Measurements from ENCODE around the gene WWOX. TPM values are rescaled to one million over a fixed set of nuclear protein-coding genes. Genes with fewer than 3 reads are reported as not detected.

Gene WWOX
- total and polyA plus RNA-seq, 2 of the 13 experiments (the other 11 are each of a cell fraction or from before 2014, with no cell fraction given) = 9.1 to 37.4 TPM

DNA sequence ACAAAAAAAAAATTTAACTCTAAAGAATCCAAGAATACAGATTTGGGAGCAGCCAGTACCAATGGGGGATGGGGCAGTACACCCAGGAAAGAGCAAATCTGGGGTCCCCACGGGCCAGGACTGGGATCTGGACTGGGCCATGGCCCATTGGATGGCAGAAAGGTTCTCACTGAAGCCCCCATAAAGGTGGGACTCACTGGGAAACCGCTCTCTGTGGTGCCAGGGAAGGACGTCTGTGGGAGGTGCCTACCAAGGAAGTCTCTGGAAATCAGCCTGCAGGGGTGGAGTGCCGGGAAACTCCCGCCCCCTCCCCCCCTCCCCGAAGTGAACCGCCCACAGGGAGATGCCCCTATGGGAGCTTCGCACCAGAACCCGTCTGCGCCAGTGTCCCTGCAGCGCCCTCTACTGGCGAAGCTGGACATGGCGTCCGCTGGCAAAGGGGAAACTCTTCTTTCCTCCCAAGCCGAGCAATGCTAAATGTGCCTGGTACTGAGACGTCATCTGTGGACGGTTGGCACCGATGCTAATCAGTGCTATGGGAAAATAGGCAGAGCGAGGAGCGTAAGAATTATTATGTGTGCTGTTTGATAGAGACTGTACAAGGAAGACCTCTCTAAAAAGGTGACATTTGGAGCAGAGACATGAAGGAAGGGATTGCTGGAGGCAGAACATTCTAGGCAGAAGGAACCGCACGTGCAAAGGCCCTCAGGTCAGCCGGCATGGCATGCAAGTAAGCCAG, 671.1 kb downstream of the WWOX start (continued):
- TF ChIP-seq, protein P1, sequence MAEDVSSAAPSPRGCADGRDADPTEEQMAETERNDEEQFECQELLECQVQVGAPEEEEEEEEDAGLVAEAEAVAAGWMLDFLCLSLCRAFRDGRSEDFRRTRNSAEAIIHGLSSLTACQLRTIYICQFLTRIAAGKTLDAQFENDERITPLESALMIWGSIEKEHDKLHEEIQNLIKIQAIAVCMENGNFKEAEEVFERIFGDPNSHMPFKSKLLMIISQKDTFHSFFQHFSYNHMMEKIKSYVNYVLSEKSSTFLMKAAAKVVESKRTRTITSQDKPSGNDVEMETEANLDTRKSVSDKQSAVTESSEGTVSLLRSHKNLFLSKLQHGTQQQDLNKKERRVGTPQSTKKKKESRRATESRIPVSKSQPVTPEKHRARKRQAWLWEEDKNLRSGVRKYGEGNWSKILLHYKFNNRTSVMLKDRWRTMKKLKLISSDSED (CRISPR knock-in tag; IDR thresholded peaks at IDR 0.05) = no peak
- no peak for TF ChIP-seq AKAP8 (CRISPR knock-in tag; IDR thresholded peaks at IDR 0.05)
- no peak for TF ChIP-seq GRHL1 (CRISPR knock-in tag; conservative IDR thresholded peaks at IDR 0.05)
- TF ChIP-seq, protein P2, sequence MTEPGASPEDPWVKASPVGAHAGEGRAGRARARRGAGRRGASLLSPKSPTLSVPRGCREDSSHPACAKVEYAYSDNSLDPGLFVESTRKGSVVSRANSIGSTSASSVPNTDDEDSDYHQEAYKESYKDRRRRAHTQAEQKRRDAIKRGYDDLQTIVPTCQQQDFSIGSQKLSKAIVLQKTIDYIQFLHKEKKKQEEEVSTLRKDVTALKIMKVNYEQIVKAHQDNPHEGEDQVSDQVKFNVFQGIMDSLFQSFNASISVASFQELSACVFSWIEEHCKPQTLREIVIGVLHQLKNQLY (CRISPR knock-in tag; IDR thresholded peaks at IDR 0.05) = no peak
- TF ChIP-seq REL (CRISPR knock-in tag; conservative IDR thresholded peaks at IDR 0.05) = no peak
- no peak for TF ChIP-seq ZFP36 (IDR thresholded peaks at IDR 0.05; ENCODE audit: borderline replicate concordance, low read depth, low read length, partially characterized antibody)
- no peak for TF ChIP-seq MTA3 (CRISPR knock-in tag; IDR thresholded peaks at IDR 0.05)
- 0 out of 2 replicates have a peak, but pooled peaks have one; percentile 48 for TF ChIP-seq ZNF567 (CRISPR knock-in tag; IDR thresholded peaks at IDR 0.05; ENCODE audit: borderline replicate concordance)
- TF ChIP-seq TFAP4 (IDR thresholded peaks at IDR 0.05; ENCODE audit: borderline replicate concordance, low read depth) = peak; percentile 24; the same call in 1 of the 2 replicates
- no peak for TF ChIP-seq ZFP1 (CRISPR knock-in tag; IDR thresholded peaks at IDR 0.05)
- no peak for TF ChIP-seq AGO1 (IDR thresholded peaks at IDR 0.05; ENCODE audit: low read depth, low read length, poor library complexity, severe bottlenecking)
- peak; percentile 69; the same call in 1 of the 2 replicates for TF ChIP-seq ZBTB43 (CRISPR knock-in tag; conservative IDR thresholded peaks at IDR 0.05)
- TF ChIP-seq CEBPG (CRISPR knock-in tag; IDR thresholded peaks at IDR 0.05) = 0 out of 2 replicates have a peak, but pooled peaks have one; percentile 23
- TF ChIP-seq, protein P3, sequence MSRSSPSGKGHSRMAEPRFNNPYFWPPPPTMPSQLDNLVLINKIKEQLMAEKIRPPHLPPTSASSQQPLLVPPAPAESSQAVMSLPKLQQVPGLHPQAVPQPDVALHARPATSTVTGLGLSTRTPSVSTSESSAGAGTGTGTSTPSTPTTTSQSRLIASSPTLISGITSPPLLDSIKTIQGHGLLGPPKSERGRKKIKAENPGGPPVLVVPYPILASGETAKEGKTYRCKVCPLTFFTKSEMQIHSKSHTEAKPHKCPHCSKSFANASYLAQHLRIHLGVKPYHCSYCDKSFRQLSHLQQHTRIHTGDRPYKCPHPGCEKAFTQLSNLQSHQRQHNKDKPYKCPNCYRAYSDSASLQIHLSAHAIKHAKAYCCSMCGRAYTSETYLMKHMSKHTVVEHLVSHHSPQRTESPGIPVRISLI (CRISPR knock-in tag; IDR thresholded peaks at IDR 0.05; ENCODE audit: borderline replicate concordance) = peak; percentile 49; the same call in 1 of the 2 replicates
- no peak; the same call in 1 of the 2 replicates for TF ChIP-seq ZNF766 (CRISPR knock-in tag; IDR thresholded peaks at IDR 0.05; ENCODE audit: borderline replicate concordance)
- TF ChIP-seq FOXA3 (CRISPR knock-in tag; IDR thresholded peaks at IDR 0.05) = peak; percentile 55
- no peak for TF ChIP-seq ZNF225 (CRISPR knock-in tag; IDR thresholded peaks at IDR 0.05)
- TF ChIP-seq, protein P4, sequence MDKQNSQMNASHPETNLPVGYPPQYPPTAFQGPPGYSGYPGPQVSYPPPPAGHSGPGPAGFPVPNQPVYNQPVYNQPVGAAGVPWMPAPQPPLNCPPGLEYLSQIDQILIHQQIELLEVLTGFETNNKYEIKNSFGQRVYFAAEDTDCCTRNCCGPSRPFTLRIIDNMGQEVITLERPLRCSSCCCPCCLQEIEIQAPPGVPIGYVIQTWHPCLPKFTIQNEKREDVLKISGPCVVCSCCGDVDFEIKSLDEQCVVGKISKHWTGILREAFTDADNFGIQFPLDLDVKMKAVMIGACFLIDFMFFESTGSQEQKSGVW (CRISPR knock-in tag; IDR thresholded peaks at IDR 0.05; ENCODE audit: borderline replicate concordance) = no peak
- peak; percentile 65 for TF ChIP-seq FOSL2 (CRISPR knock-in tag; IDR thresholded peaks at IDR 0.05)
- no peak for TF ChIP-seq ZEB1 (IDR thresholded peaks at IDR 0.05; ENCODE audit: insufficient replicate concordance, low read depth)
- TF ChIP-seq ZNF883 (CRISPR knock-in tag; IDR thresholded peaks at IDR 0.05; ENCODE audit: not compliant biosample characterization) = peak; percentile 46
